Lower leg skin (tissue), 3 donors: ENCODE data around the gene VAV2.

Experiments
- CTCF ChIP-seq, 3 donors: fragments of 450-650 bp; IDR thresholded peaks; one replicate each; pipeline ENCODE4 v1.5.1; 2016; ENCODE audit warnings: antibody characterized with exemption in 3 of 3, mild to moderate bottlenecking in 3 of 3, moderate library complexity in 2 of 3
- POLR2A ChIP-seq, 2 donors: fragments of 450-650 bp; IDR thresholded peaks; one replicate each; pipeline ENCODE4 v1.6.1; 2016 to 2017; ENCODE audit warnings: antibody characterized with exemption in 2 of 2, mild to moderate bottlenecking in 1 of 2, moderate library complexity in 1 of 2

- TF ChIP-seq CTCF (IDR thresholded peaks at IDR 0.05), result no peak
- TF ChIP-seq POLR2A (IDR thresholded peaks at IDR 0.05), result no peak
These were observed 71.7 kb downstream of the VAV2 start for GRCh38 chr9:133920471-133920870.
